Stimulated activated CD4-positive, alpha-beta T cell treated with anti-CD3 and anti-CD28 coated beads, Interleukin-15, amount 100 ng/mL, for 24 hours (primary cell): ENCODE results near the gene LPAR4.
"Not testable (repeated sequence)": the region's sequence is repeated elsewhere in the genome, so short reads cannot be mapped to it uniquely, and the experiment has no call there.

Experiments
- DNase-seq: peaks from one replicate; pipeline ENCODE4 v3.0.0-alpha.2; 2020

The LPAR4 gene

GRCh38 chrX:78747489-78747888, at the start of gene LPAR4:
LPAR4 (plus strand) TSS chrX:78747720; CDS start chrX:78754870, 7,150 bp downstream.
- no peak for DNase-seq

- DNase-seq: no peak
Observed at GRCh38 chrX:78706071-78706470, 41.4 kb upstream of the LPAR4 start.

DNA sequence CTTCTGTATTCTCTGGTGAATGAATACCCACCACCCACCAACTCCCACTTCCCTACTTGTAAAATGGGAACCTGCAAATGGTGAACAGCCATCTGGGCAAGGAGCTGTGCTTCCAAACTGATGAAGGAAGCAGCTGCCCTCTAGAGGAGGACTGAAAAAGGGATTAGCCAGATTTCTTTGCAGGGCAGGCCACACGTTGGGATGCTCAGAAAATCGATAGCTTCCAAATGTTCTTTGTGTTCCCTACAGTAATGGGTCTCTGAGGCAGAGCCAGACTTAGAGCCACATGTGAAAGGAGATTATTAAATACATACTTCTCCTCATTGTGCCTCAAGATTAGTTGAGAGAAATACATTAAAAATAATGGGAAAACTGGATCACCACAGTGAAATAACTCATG, 39.3 kb upstream of the LPAR4 start:
- DNase-seq: peak; percentile 1

DNA sequence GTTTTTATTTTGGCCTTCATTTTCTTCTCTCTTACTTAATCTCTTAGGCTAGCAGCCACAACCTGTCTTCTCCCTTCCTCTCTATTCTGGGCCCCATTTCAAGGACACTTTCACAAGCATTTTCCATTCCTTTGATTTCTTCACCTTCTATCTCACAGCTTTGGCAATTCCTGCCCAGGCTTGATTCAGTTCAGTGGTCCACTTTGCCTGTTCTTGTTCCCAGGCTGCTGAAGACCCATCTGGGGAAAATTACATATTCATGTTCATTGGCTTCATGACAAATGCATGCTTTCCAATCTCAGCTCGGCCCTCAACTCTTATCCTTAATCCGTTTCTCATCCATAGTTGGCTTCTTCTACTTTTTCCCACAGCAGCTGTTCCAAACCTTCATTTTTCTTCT, 38.7 kb upstream of the LPAR4 start:
- DNase-seq: no peak

DNA sequence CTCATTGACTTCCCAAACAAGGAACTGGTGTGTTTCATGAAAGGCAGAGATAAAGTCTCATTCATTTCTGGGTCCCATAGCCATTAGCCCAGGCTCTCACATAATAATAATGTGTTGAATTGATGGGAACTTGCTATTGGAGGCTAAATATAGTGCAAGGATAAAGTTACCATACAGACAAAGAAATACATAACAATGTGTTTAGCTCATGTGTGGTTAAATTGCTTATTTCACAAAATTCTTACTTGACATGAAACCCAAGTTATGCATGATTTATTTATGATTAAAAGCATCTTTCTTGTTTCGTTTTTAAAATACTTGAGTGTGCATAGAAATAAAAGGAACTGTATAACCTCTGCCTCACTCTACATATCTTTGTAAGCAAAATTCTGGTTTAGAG, 37.3 kb upstream of the LPAR4 start:
- DNase-seq: no peak

DNA sequence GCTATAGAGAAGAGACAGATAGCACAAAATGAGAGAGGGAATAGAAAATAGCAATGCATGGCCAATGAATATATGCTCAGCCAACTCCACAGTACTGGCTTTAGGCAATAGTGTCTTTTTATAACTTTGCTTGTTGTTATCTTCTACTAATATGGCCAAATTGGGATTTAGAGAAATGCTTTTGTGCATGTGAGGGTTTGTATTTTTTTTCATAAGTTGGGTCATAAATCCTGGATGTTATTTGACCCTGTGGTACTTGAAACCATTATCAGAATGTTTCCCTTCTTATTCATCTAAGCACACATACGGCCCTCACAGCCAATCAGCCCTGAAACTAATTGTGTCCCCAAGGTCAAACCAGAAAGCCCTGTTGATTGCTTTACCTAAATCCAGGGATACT, 35.2 kb upstream of the LPAR4 start:
- DNase-seq: no peak

- no peak for DNase-seq
Observed at GRCh38 chrX:78725287-78725686, 22.2 kb upstream of the LPAR4 start.

- DNase-seq: no peak
Observed at GRCh38 chrX:78746496-78746895, 1.0 kb upstream of the LPAR4 start.

- DNase-seq: no peak
Observed at GRCh38 chrX:78747971-78748370, 451 bp downstream of the LPAR4 start.

DNA sequence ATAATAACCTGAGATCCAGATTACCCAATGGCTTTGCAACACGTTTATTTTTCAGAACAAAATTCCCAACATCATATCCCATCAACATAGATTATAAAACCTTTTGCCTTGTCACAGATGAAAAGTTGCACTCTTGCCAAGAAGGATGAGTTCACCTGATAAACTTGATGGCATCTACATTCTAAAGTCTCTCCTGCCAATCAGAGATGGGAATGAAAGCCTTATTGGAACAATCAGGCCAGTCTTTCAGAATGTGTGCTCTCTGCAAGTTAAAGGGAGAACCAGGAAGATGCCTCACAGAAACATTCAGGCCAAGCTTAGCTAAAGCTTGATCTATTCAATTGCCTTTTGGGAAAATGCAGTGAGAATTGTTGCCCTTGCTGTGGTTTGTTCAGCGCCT, 1.3 kb downstream of the LPAR4 start:
- no peak for DNase-seq

GRCh38 chrX:78753571-78753970, 6.1 kb downstream of the LPAR4 start:
- no peak for DNase-seq

DNA sequence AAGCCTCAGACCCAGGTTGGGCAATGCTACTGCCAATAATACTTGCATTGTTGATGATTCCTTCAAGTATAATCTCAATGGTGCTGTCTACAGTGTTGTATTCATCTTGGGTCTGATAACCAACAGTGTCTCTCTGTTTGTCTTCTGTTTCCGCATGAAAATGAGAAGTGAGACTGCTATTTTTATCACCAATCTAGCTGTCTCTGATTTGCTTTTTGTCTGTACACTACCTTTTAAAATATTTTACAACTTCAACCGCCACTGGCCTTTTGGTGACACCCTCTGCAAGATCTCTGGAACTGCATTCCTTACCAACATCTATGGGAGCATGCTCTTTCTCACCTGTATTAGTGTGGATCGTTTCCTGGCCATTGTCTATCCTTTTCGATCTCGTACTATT, 7.4 kb downstream of the LPAR4 start:
- no peak for DNase-seq

DNA sequence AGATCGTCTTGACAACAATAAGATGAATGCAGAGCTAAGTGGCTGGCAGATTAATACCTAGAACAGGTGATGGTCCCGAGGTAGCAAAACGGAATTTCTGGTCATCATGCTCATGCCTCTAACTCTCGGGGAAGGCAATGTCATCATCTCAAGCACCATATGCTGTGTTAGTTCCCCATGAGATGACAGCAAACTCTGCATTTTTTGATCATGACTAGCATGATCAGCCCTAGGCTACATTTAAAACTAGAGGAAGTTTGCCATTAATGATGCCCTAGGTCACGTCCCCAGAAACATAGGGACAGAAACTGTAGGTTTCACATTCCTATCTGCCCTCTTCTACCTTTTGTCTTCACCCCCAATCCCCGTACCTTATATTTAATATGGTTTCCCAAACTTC, 11.6 kb downstream of the LPAR4 start:
- no peak for DNase-seq

GRCh38 chrX:78769101-78769755, 21.7 kb downstream of the LPAR4 start:
- DNase-seq: no peak

DNA sequence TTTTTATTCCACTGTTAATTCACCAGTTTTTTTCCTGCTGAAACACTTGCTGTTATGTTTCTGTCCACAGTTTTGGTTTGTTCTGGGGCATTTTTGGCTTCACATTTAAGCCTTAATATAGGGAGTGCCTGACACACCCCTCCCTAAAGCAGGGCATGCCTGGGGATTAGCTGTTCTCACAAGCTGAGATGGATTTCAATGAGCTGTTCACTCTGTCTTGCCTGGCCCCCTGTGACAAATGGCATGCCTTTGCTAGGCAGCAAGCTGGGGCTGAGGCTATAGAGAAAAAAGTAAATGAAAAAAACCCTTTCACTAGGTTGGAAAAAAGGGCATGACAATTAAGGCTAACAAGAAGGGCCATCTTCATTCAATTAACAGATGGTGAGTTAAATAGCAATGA, 22.4 kb downstream of the LPAR4 start:
- DNase-seq: no peak

- DNase-seq: no peak
Observed at GRCh38 chrX:78796916-78797315, 49.4 kb downstream of the LPAR4 start.

GRCh38 chrX:78800114-78800513, 52.6 kb downstream of the LPAR4 start:
- DNase-seq: no peak

GRCh38 chrX:78800694-78801093, 53.2 kb downstream of the LPAR4 start:
- DNase-seq: no peak

GRCh38 chrX:78801522-78801921, 54.0 kb downstream of the LPAR4 start:
- DNase-seq: no peak

DNA sequence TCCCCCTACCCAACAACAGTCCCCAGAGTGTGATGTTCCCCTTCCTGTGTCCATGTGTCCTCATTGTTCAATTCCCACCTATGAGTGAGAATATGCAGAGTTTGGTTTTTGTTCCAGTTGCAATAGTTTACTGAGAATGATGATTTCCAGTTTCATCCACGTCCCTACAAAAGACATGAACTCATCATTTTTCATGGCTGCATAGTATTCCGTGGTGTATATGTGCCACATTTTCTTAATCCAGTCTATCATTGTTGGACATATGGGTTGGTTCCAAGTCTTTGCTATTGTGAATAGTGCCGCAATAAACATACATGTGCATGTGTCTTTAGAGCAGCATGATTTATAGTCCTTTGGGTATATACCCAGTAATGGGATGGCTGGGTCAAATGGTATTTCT, 55.0 kb downstream of the LPAR4 start:
- not testable (repeated sequence) for DNase-seq
